Thyroid gland (tissue), 4 donors: Measurements from ENCODE around the gene PRKCE.

Experiments used
- POLR2A ChIP-seq, 2 donors: fragments of 450-650 bp; IDR thresholded peaks; one replicate each; pipeline ENCODE4 v1.6.1; 2017; ENCODE audit warnings: antibody characterized with exemption in 2 of 2, mild to moderate bottlenecking in 2 of 2, moderate library complexity in 1 of 2
- TF ChIP-seq, protein P1 (sequence below), 6 experiments: fragments of 200-600 bp in 3 of 6; fragments of 450-650 bp in 3 of 6; sonication (generic) in 3 of 6; IDR thresholded peaks; one replicate each; pipeline ENCODE4 v1.5.1; 2016 to 2019; ENCODE audit warnings: antibody characterized with exemption in 6 of 6, mild to moderate bottlenecking in 2 of 6, inconsistent platforms in 1 of 6, moderate library complexity in 1 of 6

DNA sequence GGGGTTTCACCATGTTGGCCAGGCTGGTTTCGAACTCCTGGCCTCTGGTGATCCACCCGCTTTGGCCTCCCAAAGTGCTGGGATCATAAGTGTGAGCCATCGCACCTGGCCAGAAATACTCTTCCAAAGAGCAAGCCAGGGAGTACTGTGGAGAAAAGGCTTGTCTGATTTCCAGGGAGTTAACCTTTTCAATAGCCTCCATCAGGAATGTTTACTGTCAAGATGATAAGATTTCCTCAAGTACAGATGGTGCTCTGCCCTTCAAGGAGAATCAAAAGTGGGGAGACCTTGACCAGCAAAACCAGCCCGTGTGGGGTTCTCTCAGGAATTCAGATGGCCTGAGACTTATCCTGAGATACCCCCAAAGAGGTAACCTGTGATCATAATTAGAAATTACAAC is 237.2 kb downstream of the PRKCE start:
- TF ChIP-seq, protein P1, sequence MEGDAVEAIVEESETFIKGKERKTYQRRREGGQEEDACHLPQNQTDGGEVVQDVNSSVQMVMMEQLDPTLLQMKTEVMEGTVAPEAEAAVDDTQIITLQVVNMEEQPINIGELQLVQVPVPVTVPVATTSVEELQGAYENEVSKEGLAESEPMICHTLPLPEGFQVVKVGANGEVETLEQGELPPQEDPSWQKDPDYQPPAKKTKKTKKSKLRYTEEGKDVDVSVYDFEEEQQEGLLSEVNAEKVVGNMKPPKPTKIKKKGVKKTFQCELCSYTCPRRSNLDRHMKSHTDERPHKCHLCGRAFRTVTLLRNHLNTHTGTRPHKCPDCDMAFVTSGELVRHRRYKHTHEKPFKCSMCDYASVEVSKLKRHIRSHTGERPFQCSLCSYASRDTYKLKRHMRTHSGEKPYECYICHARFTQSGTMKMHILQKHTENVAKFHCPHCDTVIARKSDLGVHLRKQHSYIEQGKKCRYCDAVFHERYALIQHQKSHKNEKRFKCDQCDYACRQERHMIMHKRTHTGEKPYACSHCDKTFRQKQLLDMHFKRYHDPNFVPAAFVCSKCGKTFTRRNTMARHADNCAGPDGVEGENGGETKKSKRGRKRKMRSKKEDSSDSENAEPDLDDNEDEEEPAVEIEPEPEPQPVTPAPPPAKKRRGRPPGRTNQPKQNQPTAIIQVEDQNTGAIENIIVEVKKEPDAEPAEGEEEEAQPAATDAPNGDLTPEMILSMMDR (IDR thresholded peaks at IDR 0.05) = no peak
- TF ChIP-seq POLR2A (IDR thresholded peaks at IDR 0.05) = no peak
